Hematopoietic multipotent progenitor cell treated with erythropoietin and hydrocortisone succinate and interleukin-3 and kit ligand, for 17 days (in vitro differentiated cells): ENCODE measurements around the gene CCDC33.

Experiments used
- DNase-seq: peaks from one replicate; pipeline ENCODE4 v3.0.0-alpha.2; 2015; ENCODE audit warnings: low spot score

Gene CCDC33

GRCh38 chr15:74208901-74209559 is 27.1 kb upstream of the CCDC33 start:
- DNase-seq, result no peak

- no peak for DNase-seq
Measured at GRCh38 chr15:74209560-74209958, 26.6 kb upstream of the CCDC33 start.

GRCh38 chr15:74209997-74210671 is 26.0 kb upstream of the CCDC33 start:
- no peak for DNase-seq

GRCh38 chr15:74210729-74211128 is 25.4 kb upstream of the CCDC33 start:
- no peak for DNase-seq

GRCh38 chr15:74211656-74212055 is 24.5 kb upstream of the CCDC33 start:
- DNase-seq, result no peak

- no peak for DNase-seq
Measured at GRCh38 chr15:74212494-74212893, 23.6 kb upstream of the CCDC33 start.

GRCh38 chr15:74213858-74214284 is 22.3 kb upstream of the CCDC33 start:
- DNase-seq, result no peak

- DNase-seq, result no peak
Measured at GRCh38 chr15:74214324-74215021, 21.7 kb upstream of the CCDC33 start.

- DNase-seq, result no peak
Measured at GRCh38 chr15:74215958-74216357, 20.2 kb upstream of the CCDC33 start.

GRCh38 chr15:74216949-74217348 is 19.2 kb upstream of the CCDC33 start:
- DNase-seq, result no peak

GRCh38 chr15:74217907-74218885 is 17.9 kb upstream of the CCDC33 start:
- no peak for DNase-seq

- DNase-seq, result no peak
Measured at GRCh38 chr15:74220475-74221248, 15.5 kb upstream of the CCDC33 start.

- DNase-seq, result no peak
Measured at GRCh38 chr15:74221399-74222239, 14.5 kb upstream of the CCDC33 start.

- no peak for DNase-seq
Measured at GRCh38 chr15:74222240-74223119, 13.6 kb upstream of the CCDC33 start.

GRCh38 chr15:74225928-74226327 is 10.2 kb upstream of the CCDC33 start:
- DNase-seq, result no peak

GRCh38 chr15:74226761-74227540 is 9.2 kb upstream of the CCDC33 start:
- no peak for DNase-seq

- no peak for DNase-seq
Measured at GRCh38 chr15:74227968-74228722, 8.0 kb upstream of the CCDC33 start.

- DNase-seq, result no peak
Measured at GRCh38 chr15:74228723-74229081, 7.4 kb upstream of the CCDC33 start.
